Neural progenitor cell (in vitro differentiated cells): ENCODE measurements around the gene CHM. TPM values are rescaled to one million over a fixed set of nuclear protein-coding genes. Genes with fewer than 3 reads are reported as not detected.
A peak's percentile ranks its signal among the peaks of the same experiment; 100 is the strongest.

ENCODE experiments used
- DNase-seq: peaks from one replicate; pipeline ENCODE4 v3.0.0-alpha.2; 2016; ENCODE audit warnings: low spot score
- H2AFZ ChIP-seq: fragments of 200-600 bp; sonication (generic); replicated peaks from 2 replicates; pipeline ENCODE4 v1.6.1; 2016; ENCODE audit warnings: antibody characterized with exemption
- H3F3A ChIP-seq: fragments of 200-600 bp; sonication (generic); 2 replicates; pipeline ENCODE4 v1.6.1; 2016; ENCODE audit warnings: antibody characterized with exemption, low read depth
- H3K27ac ChIP-seq: fragments of 200-600 bp; sonication (generic); 2 replicates; pipeline ENCODE4 v1.5.1; 2016; ENCODE audit warnings: mild to moderate bottlenecking
- H3K27me3 ChIP-seq: fragments of 200-600 bp; sonication (generic); 2 replicates; pipeline ENCODE4 v1.6.1; 2016; ENCODE audit warnings: mild to moderate bottlenecking, moderate library complexity
- H3K36me3 ChIP-seq: fragments of 200-600 bp; sonication (generic); 2 replicates; pipeline ENCODE4 v1.5.1; 2016
- H3K4me1 ChIP-seq: fragments of 200-600 bp; sonication (generic); 2 replicates; pipeline ENCODE4 v1.6.1; 2016; ENCODE audit warnings: mixed run types
- H3K4me2 ChIP-seq: fragments of 200-600 bp; sonication (generic); 2 replicates; pipeline ENCODE4 v1.6.1; 2016
- H3K4me3 ChIP-seq: fragments of 200-600 bp; sonication (generic); 2 replicates; pipeline ENCODE4 v1.5.1; 2016
- H3K79me2 ChIP-seq: fragments of 200-600 bp; sonication (generic); 2 replicates; pipeline ENCODE4 v1.6.1; 2016; ENCODE audit warnings: low read depth
- H3K9ac ChIP-seq: fragments of 200-600 bp; sonication (generic); 2 replicates; pipeline ENCODE4 v1.6.1; 2016
- H3K9me3 ChIP-seq: fragments of 200-600 bp; sonication (generic); 2 replicates; pipeline ENCODE4 v1.5.1; 2016; ENCODE audit warnings: low read depth
- H4K20me1 ChIP-seq: fragments of 200-600 bp; sonication (generic); 2 replicates; pipeline ENCODE4 v1.6.1; 2016; ENCODE audit warnings: low read depth
- H3K27ac Mint-ChIP-seq: 3 replicates; pipeline ENCODE4 v1.8.0; 2021; ENCODE audit warnings: mixed read lengths
- H3K27me3 Mint-ChIP-seq: 2 replicates; pipeline ENCODE4 v1.8.0; 2022; ENCODE audit warnings: low read depth, mild to moderate bottlenecking, inconsistent platforms, moderate library complexity, mixed read lengths; ENCODE audit not compliant: insufficient read depth
- H3K36me3 Mint-ChIP-seq: 3 replicates; pipeline ENCODE4 v1.8.0; 2021; ENCODE audit warnings: mixed read lengths
- H3K4me1 Mint-ChIP-seq: 3 replicates; pipeline ENCODE4 v1.8.0; 2021; ENCODE audit warnings: mixed read lengths
- H3K4me3 Mint-ChIP-seq: 3 replicates; pipeline ENCODE4 v1.8.0; 2021; ENCODE audit warnings: mild to moderate bottlenecking, moderate library complexity, mixed read lengths
- H3K9me3 Mint-ChIP-seq: 3 replicates; pipeline ENCODE4 v1.8.0; 2020; ENCODE audit warnings: mixed read lengths
- EZH2 ChIP-seq: fragments of 200-600 bp; sonication (generic); IDR thresholded peaks from 2 replicates; pipeline ENCODE4 v1.6.1; 2017; ENCODE audit warnings: antibody characterized with exemption, mild to moderate bottlenecking, moderate library complexity
- EZH2phosphoT487 ChIP-seq: fragments of 200-600 bp; sonication (generic); IDR thresholded peaks from 2 replicates; pipeline ENCODE4 v1.6.1; 2017; ENCODE audit warnings: antibody characterized with exemption
- total RNA-seq: library from RNA; depleted of rRNA; stranded (reverse); fragments of >200 nt; gene quantifications from 2 replicates; pipeline ENCODE4 v1.2.3, GENCODE V29; 2015; ENCODE audit warnings: low replicate concordance
- TF ChIP-seq, protein P1 (sequence below): fragments of 200-600 bp; sonication (generic); IDR thresholded peaks from 2 replicates; pipeline ENCODE4 v1.5.1; 2017; ENCODE audit warnings: antibody characterized with exemption, mild to moderate bottlenecking

The CHM gene
- total RNA-seq, result 14.6 and 24.0 TPM in 2 replicates

GRCh38 chrX:86047174-86047935, at the start of gene CHM:
Gene CHM (minus strand): TSS chrX:86047558. CDS start chrX:86047532, 26 bp downstream.
- peaks cover 2% of the 10 kb centered on the region for H3K36me3 Mint-ChIP-seq
- H3K27ac ChIP-seq, result peak within 1 kb of the TSS; percentile 64
- no peaks in the 10 kb centered on the region for H4K20me1 ChIP-seq
- peak within 1 kb of the TSS; percentile 94 for H2AFZ ChIP-seq
- peak; percentile 72 for DNase-seq
- peak within 1 kb of the TSS; percentile 76 for H3K4me2 ChIP-seq
- no peaks in the 10 kb centered on the region for H3F3A ChIP-seq
- TF ChIP-seq, protein P1, sequence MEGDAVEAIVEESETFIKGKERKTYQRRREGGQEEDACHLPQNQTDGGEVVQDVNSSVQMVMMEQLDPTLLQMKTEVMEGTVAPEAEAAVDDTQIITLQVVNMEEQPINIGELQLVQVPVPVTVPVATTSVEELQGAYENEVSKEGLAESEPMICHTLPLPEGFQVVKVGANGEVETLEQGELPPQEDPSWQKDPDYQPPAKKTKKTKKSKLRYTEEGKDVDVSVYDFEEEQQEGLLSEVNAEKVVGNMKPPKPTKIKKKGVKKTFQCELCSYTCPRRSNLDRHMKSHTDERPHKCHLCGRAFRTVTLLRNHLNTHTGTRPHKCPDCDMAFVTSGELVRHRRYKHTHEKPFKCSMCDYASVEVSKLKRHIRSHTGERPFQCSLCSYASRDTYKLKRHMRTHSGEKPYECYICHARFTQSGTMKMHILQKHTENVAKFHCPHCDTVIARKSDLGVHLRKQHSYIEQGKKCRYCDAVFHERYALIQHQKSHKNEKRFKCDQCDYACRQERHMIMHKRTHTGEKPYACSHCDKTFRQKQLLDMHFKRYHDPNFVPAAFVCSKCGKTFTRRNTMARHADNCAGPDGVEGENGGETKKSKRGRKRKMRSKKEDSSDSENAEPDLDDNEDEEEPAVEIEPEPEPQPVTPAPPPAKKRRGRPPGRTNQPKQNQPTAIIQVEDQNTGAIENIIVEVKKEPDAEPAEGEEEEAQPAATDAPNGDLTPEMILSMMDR, result no peak
- TF ChIP-seq EZH2phosphoT487, result no peak
- TF ChIP-seq EZH2, result no peak
- peaks cover 5% of the 10 kb centered on the region for H3K4me1 Mint-ChIP-seq
- no peak within 1 kb of the TSS for H3K4me3 Mint-ChIP-seq
- peaks cover 2% of the 10 kb centered on the region for H3K27me3 Mint-ChIP-seq
- H3K79me2 ChIP-seq, result peaks cover 44% of the 10 kb centered on the region
- peaks cover 11% of the 10 kb centered on the region for H3K9me3 ChIP-seq
- peak within 1 kb of the TSS; percentile 74 for H3K9ac ChIP-seq
- peak within 1 kb of the TSS; percentile 75 for H3K4me3 ChIP-seq
- no peaks in the 10 kb centered on the region for H3K27me3 ChIP-seq
- peak within 1 kb of the TSS; percentile 46 for H3K27ac Mint-ChIP-seq
- peaks cover 2% of the 10 kb centered on the region for H3K9me3 Mint-ChIP-seq
- no peaks in the 10 kb centered on the region for H3K36me3 ChIP-seq
- H3K4me1 ChIP-seq, result no peaks in the 10 kb centered on the region

- H2AFZ ChIP-seq, result no peak overlapping the region
- H3K36me3 ChIP-seq, result no peaks in the 10 kb centered on the region
- no peaks in the 10 kb centered on the region for H3K27me3 Mint-ChIP-seq
- H3K79me2 ChIP-seq, result no peaks in the 10 kb centered on the region
- H4K20me1 ChIP-seq, result no peaks in the 10 kb centered on the region
- H3K4me3 ChIP-seq, result no peak overlapping the region
- peaks cover 6% of the 10 kb centered on the region for H3K9me3 ChIP-seq
- H3K4me1 ChIP-seq, result no peaks in the 10 kb centered on the region
- H3K4me2 ChIP-seq, result no peak overlapping the region
- no peak overlapping the region for H3K27ac Mint-ChIP-seq
- no peaks in the 10 kb centered on the region for H3K27me3 ChIP-seq
- H3K4me3 Mint-ChIP-seq, result no peak overlapping the region
- no peaks in the 10 kb centered on the region for H3K36me3 Mint-ChIP-seq
- no peaks in the 10 kb centered on the region for H3F3A ChIP-seq
- no peak for DNase-seq
- H3K9ac ChIP-seq, result no peak overlapping the region
- TF ChIP-seq, protein P1, result no peak
- no peak for TF ChIP-seq EZH2
- TF ChIP-seq EZH2phosphoT487, result no peak
- H3K9me3 Mint-ChIP-seq, result peaks cover 12% of the 10 kb centered on the region
- H3K27ac ChIP-seq, result no peak overlapping the region
- no peaks in the 10 kb centered on the region for H3K4me1 Mint-ChIP-seq
Observed at GRCh38 chrX:86078650-86079049, 31.3 kb upstream of the CHM start.

DNA sequence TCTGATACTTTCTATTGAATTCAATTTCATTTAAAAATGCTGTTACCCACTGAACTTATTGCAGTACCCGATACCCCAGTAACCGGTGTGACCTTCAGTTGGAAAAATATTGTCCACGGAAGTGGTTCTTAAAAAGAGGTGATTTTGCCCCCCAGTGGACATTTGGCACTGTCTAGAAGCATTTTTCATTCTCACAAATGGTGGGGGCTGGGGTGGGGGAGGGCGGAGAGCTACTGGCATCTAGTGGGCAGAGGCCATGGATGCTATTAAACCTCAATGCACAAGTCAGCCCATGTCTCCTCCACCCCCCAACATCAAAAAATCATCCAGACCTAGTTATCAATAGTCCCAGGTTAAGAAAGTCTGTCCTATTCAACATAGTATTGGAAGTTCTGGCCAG, 19.6 kb upstream of the CHM start:
- Histone ChIP-seq H3K36me3 (no peaks in the 10 kb centered on the region), H3K27me3 (no peaks in the 10 kb centered on the region), H2AFZ (no peak overlapping the region), H3K9ac (no peak overlapping the region), H3K4me2 (no peak overlapping the region), H3K27ac (no peak overlapping the region), H3K4me1 (no peaks in the 10 kb centered on the region), H3K79me2 (no peaks in the 10 kb centered on the region), H3K9me3 (no peaks in the 10 kb centered on the region), H3K4me3 (no peak overlapping the region), H4K20me1 (no peaks in the 10 kb centered on the region), H3F3A (no peaks in the 10 kb centered on the region)
- Mint-ChIP-seq H3K27ac (no peak overlapping the region), H3K4me3 (no peak overlapping the region), H3K27me3 (no peaks in the 10 kb centered on the region), H3K36me3 (no peaks in the 10 kb centered on the region), H3K4me1 (no peaks in the 10 kb centered on the region), H3K9me3 (peaks cover 2% of the 10 kb centered on the region)
- no peak for DNase-seq
- TF ChIP-seq EZH2phosphoT487 (no peak), EZH2 (no peak)
- TF ChIP-seq, protein P1, result no peak
